Mammary epithelial cell (primary cell): ENCODE measurements around the gene ASIC2.

Experiments used
- CTCF ChIP-seq, 2 donors: IDR thresholded peaks in 1 of 2; conservative IDR thresholded peaks in 1 of 2; 2 replicates each; pipeline ENCODE4 v1.5.1; 2011 to 2012; ENCODE audit warnings: inconsistent platforms in 2 of 2, low read length in 2 of 2, mild to moderate bottlenecking in 2 of 2, control low read depth in 1 of 2, low read depth in 1 of 2; ENCODE audit not compliant: insufficient read depth in 1 of 2; ENCODE audit errors: extremely low read depth in 1 of 2
- EZH2 ChIP-seq: IDR thresholded peaks from 2 replicates; pipeline ENCODE4 v1.6.1; 2012; ENCODE audit warnings: low read length, inconsistent platforms, borderline replicate concordance

GRCh38 chr17:33338242-33338641 is 45.1 kb upstream of the ASIC2 start:
- TF ChIP-seq CTCF (conservative IDR thresholded peaks at IDR 0.05 in 1 of 2, IDR thresholded peaks at IDR 0.05 in 1 of 2; ENCODE audit: extremely low read depth in 1 of 2, insufficient read depth in 1 of 2, low read depth in 1 of 2, low read length in 2 of 2) = no peak
- TF ChIP-seq EZH2 = no peak
